ENCODE measurements around the gene RPL5.

DNA sequence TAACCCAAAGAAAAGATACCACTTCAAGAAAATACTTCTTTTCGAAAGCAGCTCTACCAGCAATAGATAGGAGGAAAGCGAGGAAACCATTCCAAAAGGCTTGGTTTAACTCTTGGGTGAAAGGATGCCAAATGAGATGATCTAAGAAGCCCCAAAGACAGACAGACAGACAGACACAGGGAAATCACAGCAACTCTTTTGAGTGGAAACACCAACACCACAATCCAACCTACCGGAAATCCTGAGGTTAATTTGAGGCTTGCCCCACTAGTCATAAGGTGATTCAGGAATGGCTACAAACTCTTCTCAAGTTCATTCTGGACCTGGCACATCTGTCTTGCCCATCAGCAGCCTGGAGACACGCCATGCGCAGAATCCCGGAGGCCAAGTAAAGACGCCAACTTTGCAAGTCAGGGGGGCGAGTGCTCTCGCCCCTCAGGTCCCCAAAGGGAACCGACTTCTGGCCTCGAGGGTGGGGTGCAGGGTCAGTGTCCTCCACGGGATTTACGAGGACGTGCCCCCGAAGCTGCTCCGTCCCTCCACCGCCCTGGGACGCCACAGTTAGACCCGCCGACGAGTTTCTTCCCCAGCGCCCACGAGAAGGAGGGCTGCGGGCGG lies 47.7 kb upstream of the RPL5 start:
- TF ChIP-seq CTCF (IDR thresholded peaks at IDR 0.05 in 8 of 11, conservative IDR thresholded peaks at IDR 0.05 in 3 of 11) = no peak
- TF ChIP-seq POLR2AphosphoS5 (IDR thresholded peaks at IDR 0.05) = no peak
- TF ChIP-seq POLR2A (IDR thresholded peaks at IDR 0.05) = no peak

All from spleen (tissue), 7 donors.